ENCODE data around the gene ENTHD1. TPM values are rescaled to one million over a fixed set of nuclear protein-coding genes. Genes with fewer than 3 reads are reported as not detected.
"Not testable (repeated sequence)": the region's sequence is repeated elsewhere in the genome, so short reads cannot be mapped to it uniquely, and the experiment has no call there.

The ENTHD1 gene
- total RNA-seq, 2 donors from 2014 or later: not detected

GRCh38 chr22:39905687-39906086, 12.1 kb upstream of the ENTHD1 start:
- Mint-ChIP-seq H3K27ac (no peak overlapping the region), H3K4me3 (no peak overlapping the region), H3K4me1 (no peaks in the 10 kb centered on the region), H3K36me3 (ENCODE audit: low read depth) (no peaks in the 10 kb centered on the region), H3K9me3 (no peaks in the 10 kb centered on the region), H3K27me3 (ENCODE audit: insufficient read depth) (peaks cover 11% of the 10 kb centered on the region)
- no peak overlapping the region for H3K27ac ChIP-seq (ENCODE audit: low read depth, low read length)
- no peaks in the 10 kb centered on the region for H3K4me1 ChIP-seq (ENCODE audit: control insufficient read depth, insufficient read depth, low read length)
- peaks cover 6% of the 10 kb centered on the region for H3K27me3 ChIP-seq (ENCODE audit: control insufficient read depth, insufficient read depth, low read length, poor library complexity, severe bottlenecking)
- no peak for TF ChIP-seq CTCF (conservative IDR thresholded peaks at IDR 0.05)
- 95 to 100% methylated on average over 2 to 3 of the region's 3 CpGs for WGBS, 2 experiments (ENCODE audit: insufficient coverage in 1 of 2, insufficient read length in 1 of 2)
- no peaks in the 10 kb centered on the region for H3K9me3 ChIP-seq (ENCODE audit: control insufficient read depth, low read length)
- H3K36me3 ChIP-seq (ENCODE audit: control insufficient read depth, insufficient read depth, low read length): no peaks in the 10 kb centered on the region
- DNase-seq: no peak
- H3K9ac ChIP-seq (ENCODE audit: extremely low read depth, low read length, poor library complexity, severe bottlenecking): no peak overlapping the region
- no peak overlapping the region for H3K4me3 ChIP-seq (ENCODE audit: low read length)

GRCh38 chr22:39904862-39905261, 11.3 kb upstream of the ENTHD1 start:
- no peaks in the 10 kb centered on the region for H3K4me1 Mint-ChIP-seq
- H3K9ac ChIP-seq (ENCODE audit: extremely low read depth, low read length, poor library complexity, severe bottlenecking): no peak overlapping the region

GRCh38 chr22:39904024-39904423, 10.5 kb upstream of the ENTHD1 start:
- H3K4me3 Mint-ChIP-seq; H3K9me3 ChIP-seq (ENCODE audit: control insufficient read depth, low read length); H3K4me3 ChIP-seq (ENCODE audit: low read length); H3K9ac ChIP-seq (ENCODE audit: extremely low read depth, low read length, poor library complexity, severe bottlenecking); H3K27me3 ChIP-seq (ENCODE audit: control insufficient read depth, insufficient read depth, low read length, poor library complexity, severe bottlenecking); H3K4me1 ChIP-seq (ENCODE audit: control insufficient read depth, insufficient read depth, low read length); H3K27ac Mint-ChIP-seq; H3K9me3 Mint-ChIP-seq; DNase-seq; H3K4me1 Mint-ChIP-seq; H3K36me3 Mint-ChIP-seq (ENCODE audit: low read depth); H3K27ac ChIP-seq (ENCODE audit: low read depth, low read length); H3K36me3 ChIP-seq (ENCODE audit: control insufficient read depth, insufficient read depth, low read length): not testable (repeated sequence)
- peaks cover 14% of the 10 kb centered on the region for H3K27me3 Mint-ChIP-seq (ENCODE audit: insufficient read depth)
- 93 to 95% methylated on average over 7 to 9 of the region's 10 CpGs for WGBS, 2 experiments (ENCODE audit: insufficient coverage in 1 of 2, insufficient read length in 1 of 2)

More at GRCh38 chr22:39904862-39905261, 11.3 kb upstream of the ENTHD1 start:
- Histone ChIP-seq H3K9me3 (ENCODE audit: control insufficient read depth, low read length) (no peaks in the 10 kb centered on the region), H3K27me3 (ENCODE audit: control insufficient read depth, insufficient read depth, low read length, poor library complexity, severe bottlenecking) (peaks cover 7% of the 10 kb centered on the region), H3K36me3 (ENCODE audit: control insufficient read depth, insufficient read depth, low read length) (no peaks in the 10 kb centered on the region), H3K27ac (ENCODE audit: low read depth, low read length) (no peak overlapping the region), H3K4me1 (ENCODE audit: control insufficient read depth, insufficient read depth, low read length) (no peaks in the 10 kb centered on the region), H3K4me3 (ENCODE audit: low read length) (no peak overlapping the region)
- no peak for DNase-seq
- Mint-ChIP-seq H3K27ac (no peak overlapping the region), H3K9me3 (no peaks in the 10 kb centered on the region), H3K4me3 (no peak overlapping the region), H3K36me3 (ENCODE audit: low read depth) (no peaks in the 10 kb centered on the region), H3K27me3 (ENCODE audit: insufficient read depth) (peaks cover 14% of the 10 kb centered on the region)
- 82 to 89% methylated on average over 2 to 4 of the region's 4 CpGs for WGBS, 2 experiments (ENCODE audit: insufficient coverage in 1 of 2, insufficient read length in 1 of 2)
- TF ChIP-seq CTCF (conservative IDR thresholded peaks at IDR 0.05): no peak

- Mint-ChIP-seq H3K36me3 (ENCODE audit: low read depth) (no peaks in the 10 kb centered on the region), H3K27ac (no peak overlapping the region), H3K4me3 (no peak overlapping the region), H3K4me1 (no peaks in the 10 kb centered on the region), H3K9me3 (no peaks in the 10 kb centered on the region), H3K27me3 (ENCODE audit: insufficient read depth) (peaks cover 13% of the 10 kb centered on the region)
- no peak for TF ChIP-seq CTCF (conservative IDR thresholded peaks at IDR 0.05)
- H3K4me3 ChIP-seq (ENCODE audit: low read length): no peak overlapping the region
- H3K4me1 ChIP-seq (ENCODE audit: control insufficient read depth, insufficient read depth, low read length): no peaks in the 10 kb centered on the region
- H3K9ac ChIP-seq (ENCODE audit: extremely low read depth, low read length, poor library complexity, severe bottlenecking): no peak overlapping the region
- no peak for DNase-seq
- WGBS, 2 experiments (ENCODE audit: insufficient coverage in 1 of 2, insufficient read length in 1 of 2): 91 to 96% methylated on average over 4 to 8 of the region's 8 CpGs
- no peak overlapping the region for H3K27ac ChIP-seq (ENCODE audit: low read depth, low read length)
- H3K36me3 ChIP-seq (ENCODE audit: control insufficient read depth, insufficient read depth, low read length): no peaks in the 10 kb centered on the region
- H3K27me3 ChIP-seq (ENCODE audit: control insufficient read depth, insufficient read depth, low read length, poor library complexity, severe bottlenecking): peaks cover 7% of the 10 kb centered on the region
- H3K9me3 ChIP-seq (ENCODE audit: control insufficient read depth, low read length): no peaks in the 10 kb centered on the region
These were observed 8.1 kb upstream of the ENTHD1 start for GRCh38 chr22:39901565-39902146.
